ENCODE data around the gene STBD1. TPM values are rescaled to one million over a fixed set of nuclear protein-coding genes. Genes with fewer than 3 reads are reported as not detected.

Gene STBD1
- total RNA-seq, 2 donors from 2014 or later: 0.30 TPM; not detected in 1

GRCh38 chr4:76298227-76298626 is 8.3 kb upstream of the STBD1 start:
- Mint-ChIP-seq H3K27me3 (ENCODE audit: low read depth) (peaks cover 49% of the 10 kb centered on the region), H3K4me1 (ENCODE audit: low read depth) (peaks cover 27% of the 10 kb centered on the region), H3K9me3 (peaks cover 4 to 11% of the 10 kb centered on the region in 2 donors), H3K27ac (no peak overlapping the region), H3K4me3 (no peak overlapping the region), H3K36me3 (ENCODE audit: insufficient read depth in 2 of 2) (peaks cover 10 to 19% of the 10 kb centered on the region in 2 donors)
- DNase-seq (no peak), ATAC-seq (replicated peaks in 1 of 2) (no peak)

- no peak for ATAC-seq (replicated peaks in 1 of 2)
- DNase-seq: no peak
- Mint-ChIP-seq H3K4me3 (no peak overlapping the region), H3K27me3 (ENCODE audit: low read depth) (peaks cover 50% of the 10 kb centered on the region), H3K9me3 (peaks cover 4 to 10% of the 10 kb centered on the region in 2 donors), H3K36me3 (ENCODE audit: insufficient read depth in 2 of 2) (peaks cover 9 to 19% of the 10 kb centered on the region in 2 donors), H3K27ac (no peak overlapping the region), H3K4me1 (ENCODE audit: low read depth) (peaks cover 34% of the 10 kb centered on the region)
Observed at GRCh38 chr4:76300012-76300411, 6.5 kb upstream of the STBD1 start.

GRCh38 chr4:76301068-76301774 is 5.3 kb upstream of the STBD1 start:
- H3K4me1 Mint-ChIP-seq (ENCODE audit: low read depth): peaks cover 44% of the 10 kb centered on the region
- peak overlapping the region; percentile 56 for H3K27ac Mint-ChIP-seq
- peaks cover 9 to 19% of the 10 kb centered on the region in 2 donors for H3K36me3 Mint-ChIP-seq (ENCODE audit: insufficient read depth in 2 of 2)
- ATAC-seq (replicated peaks in 1 of 2) (peak; percentile 87 to 93), DNase-seq (peak; percentile 56 to 63)
- H3K9me3 Mint-ChIP-seq: peaks cover 4 to 10% of the 10 kb centered on the region in 2 donors
- H3K4me3 Mint-ChIP-seq: peak overlapping the region in 1 of 2 donors; percentile 60
- H3K27me3 Mint-ChIP-seq (ENCODE audit: low read depth): peaks cover 52% of the 10 kb centered on the region

- Mint-ChIP-seq H3K9me3 (peaks cover 4 to 10% of the 10 kb centered on the region in 2 donors), H3K4me3 (no peak overlapping the region), H3K36me3 (ENCODE audit: insufficient read depth in 2 of 2) (peaks cover 9 to 19% of the 10 kb centered on the region in 2 donors), H3K4me1 (ENCODE audit: low read depth) (peaks cover 44% of the 10 kb centered on the region), H3K27ac (no peak overlapping the region), H3K27me3 (ENCODE audit: low read depth) (peaks cover 57% of the 10 kb centered on the region)
- no peak for ATAC-seq (replicated peaks in 1 of 2)
- DNase-seq: no peak
Observed at GRCh38 chr4:76301775-76302162, 4.8 kb upstream of the STBD1 start.

- ATAC-seq (replicated peaks in 1 of 2): no peak
- Mint-ChIP-seq H3K4me1 (ENCODE audit: low read depth) (peaks cover 44% of the 10 kb centered on the region), H3K9me3 (peaks cover 2 to 4% of the 10 kb centered on the region in 2 donors), H3K4me3 (no peak overlapping the region), H3K27ac (no peak overlapping the region), H3K27me3 (ENCODE audit: low read depth) (peaks cover 58% of the 10 kb centered on the region), H3K36me3 (ENCODE audit: insufficient read depth in 2 of 2) (peaks cover 7 to 12% of the 10 kb centered on the region in 2 donors)
- no peak for DNase-seq
Observed at GRCh38 chr4:76302826-76303438, 3.6 kb upstream of the STBD1 start.

- Mint-ChIP-seq H3K4me3 (peak overlapping the region; percentile 60 to 86), H3K27ac (no peak overlapping the region), H3K9me3 (no peaks in the 10 kb centered on the region), H3K27me3 (ENCODE audit: low read depth) (peaks cover 62% of the 10 kb centered on the region), H3K36me3 (ENCODE audit: insufficient read depth in 2 of 2) (peaks cover 0 to 4% of the 10 kb centered on the region in 2 donors), H3K4me1 (ENCODE audit: low read depth) (peaks cover 44% of the 10 kb centered on the region)
- DNase-seq: peak; percentile 30 to 39
- peak; percentile 36 to 55 for ATAC-seq (replicated peaks in 1 of 2)
Observed at GRCh38 chr4:76305033-76305687, 1.4 kb upstream of the STBD1 start.

- Mint-ChIP-seq H3K4me3 (peak overlapping the region; percentile 60 to 86), H3K4me1 (ENCODE audit: low read depth) (peaks cover 27% of the 10 kb centered on the region), H3K27ac (no peak overlapping the region), H3K36me3 (ENCODE audit: insufficient read depth in 2 of 2) (peaks cover 0 to 1% of the 10 kb centered on the region in 2 donors), H3K27me3 (ENCODE audit: low read depth) (peaks cover 52% of the 10 kb centered on the region), H3K9me3 (no peaks in the 10 kb centered on the region)
- DNase-seq (peak; percentile 18 to 23), ATAC-seq (replicated peaks in 1 of 2) (peak; percentile 22 to 33)
Observed at GRCh38 chr4:76306882-76307659, 538 bp downstream of the STBD1 start.

- no peak for DNase-seq
- Mint-ChIP-seq H3K27ac (no peak overlapping the region), H3K27me3 (ENCODE audit: low read depth) (peaks cover 47% of the 10 kb centered on the region), H3K9me3 (no peaks in the 10 kb centered on the region), H3K36me3 (ENCODE audit: insufficient read depth in 2 of 2) (peaks cover 0 to 1% of the 10 kb centered on the region in 2 donors), H3K4me3 (peak overlapping the region; percentile 42 to 86), H3K4me1 (ENCODE audit: low read depth) (peaks cover 22% of the 10 kb centered on the region)
- no peak for ATAC-seq (replicated peaks in 1 of 2)
Observed at GRCh38 chr4:76307660-76308014, 1.1 kb downstream of the STBD1 start.

- no peak for ATAC-seq (replicated peaks in 1 of 2)
- peaks cover 0 to 1% of the 10 kb centered on the region in 2 donors for H3K36me3 Mint-ChIP-seq (ENCODE audit: insufficient read depth in 2 of 2)
- no peak overlapping the region for H3K27ac Mint-ChIP-seq
- H3K4me1 Mint-ChIP-seq (ENCODE audit: low read depth): peaks cover 17% of the 10 kb centered on the region
- H3K4me3 Mint-ChIP-seq: no peak overlapping the region
- peaks cover 37% of the 10 kb centered on the region for H3K27me3 Mint-ChIP-seq (ENCODE audit: low read depth)
- no peaks in the 10 kb centered on the region for H3K9me3 Mint-ChIP-seq
- DNase-seq: no peak
Observed at GRCh38 chr4:76308548-76308947, 2.0 kb downstream of the STBD1 start.

- no peak overlapping the region for H3K27ac Mint-ChIP-seq
- peaks cover 10% of the 10 kb centered on the region for H3K4me1 Mint-ChIP-seq (ENCODE audit: low read depth)
- no peak overlapping the region for H3K4me3 Mint-ChIP-seq
- ATAC-seq (replicated peaks in 1 of 2): no peak
- H3K36me3 Mint-ChIP-seq (ENCODE audit: insufficient read depth in 2 of 2): peaks cover 0 to under 1% of the 10 kb centered on the region in 2 donors
- H3K27me3 Mint-ChIP-seq (ENCODE audit: low read depth): peaks cover 29% of the 10 kb centered on the region
- no peak for DNase-seq
- no peaks in the 10 kb centered on the region for H3K9me3 Mint-ChIP-seq
Observed at GRCh38 chr4:76309939-76310550, 3.5 kb downstream of the STBD1 start.

GRCh38 chr4:76310683-76311082 is 4.2 kb downstream of the STBD1 start:
- DNase-seq (no peak), ATAC-seq (replicated peaks in 1 of 2) (no peak)
- H3K9me3 Mint-ChIP-seq: no peaks in the 10 kb centered on the region
- peaks cover 0 to under 1% of the 10 kb centered on the region in 2 donors for H3K36me3 Mint-ChIP-seq (ENCODE audit: insufficient read depth in 2 of 2)
- H3K27ac Mint-ChIP-seq: no peak overlapping the region
- H3K27me3 Mint-ChIP-seq (ENCODE audit: low read depth): peaks cover 23% of the 10 kb centered on the region
- H3K4me1 Mint-ChIP-seq (ENCODE audit: low read depth): peaks cover 3% of the 10 kb centered on the region
- no peak overlapping the region for H3K4me3 Mint-ChIP-seq

- Mint-ChIP-seq H3K27me3 (ENCODE audit: low read depth) (peaks cover 17% of the 10 kb centered on the region), H3K27ac (no peak overlapping the region), H3K4me1 (ENCODE audit: low read depth) (no peaks in the 10 kb centered on the region), H3K4me3 (no peak overlapping the region), H3K36me3 (ENCODE audit: insufficient read depth in 2 of 2) (peaks cover 2 to 8% of the 10 kb centered on the region in 2 donors), H3K9me3 (peaks cover 4 to 5% of the 10 kb centered on the region in 2 donors)
- no peak for ATAC-seq (replicated peaks in 1 of 2)
- no peak for DNase-seq
Observed at GRCh38 chr4:76311896-76312331, 5.4 kb downstream of the STBD1 start.
